Anterior cingulate cortex (tissue), 58 donors: ENCODE results near the gene HDAC9.
"Not testable (repeated sequence)": the region's sequence is repeated elsewhere in the genome, so short reads cannot be mapped to it uniquely, and the experiment has no call there.

Source experiments
- DNase-seq, 58 donors: peaks; one replicate each; lab custom pipeline; 2025; lab: John Stamatoyannopoulos, UW

The HDAC9 gene

DNA sequence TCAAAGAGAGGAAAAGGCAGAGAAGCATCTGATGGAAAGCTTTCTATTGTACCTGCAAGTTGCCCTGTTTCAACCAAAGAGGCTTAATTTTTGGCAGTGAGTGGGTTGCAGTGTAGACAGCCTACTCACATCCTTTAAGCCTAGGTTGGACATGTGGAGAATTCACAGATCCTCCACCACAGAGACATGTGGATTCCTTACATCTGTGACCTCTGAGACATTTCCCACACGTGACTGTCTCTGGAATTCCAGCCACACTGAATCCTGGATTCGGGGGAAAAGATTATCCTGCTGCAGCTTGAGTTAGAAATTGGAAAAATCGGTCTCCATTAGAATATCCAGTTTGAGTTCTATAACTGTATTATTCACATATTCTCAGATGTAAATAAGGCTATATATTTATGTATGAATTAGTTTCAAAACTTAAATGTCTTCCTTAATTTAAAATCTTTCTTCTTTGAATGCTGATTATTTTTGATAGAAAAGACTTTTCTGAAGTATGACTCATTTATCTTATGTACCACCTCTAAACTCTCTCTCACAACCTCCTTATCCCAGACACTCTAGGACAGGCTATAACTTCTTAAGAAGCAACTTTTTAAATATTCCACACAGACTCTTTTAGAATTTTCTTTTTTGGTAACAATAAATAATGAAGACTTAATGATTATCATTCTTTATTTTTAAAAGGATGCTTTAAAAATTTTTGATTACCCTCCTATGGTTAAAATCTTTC lies 498.6 kb downstream of the HDAC9 start:
- no peak for DNase-seq

DNA sequence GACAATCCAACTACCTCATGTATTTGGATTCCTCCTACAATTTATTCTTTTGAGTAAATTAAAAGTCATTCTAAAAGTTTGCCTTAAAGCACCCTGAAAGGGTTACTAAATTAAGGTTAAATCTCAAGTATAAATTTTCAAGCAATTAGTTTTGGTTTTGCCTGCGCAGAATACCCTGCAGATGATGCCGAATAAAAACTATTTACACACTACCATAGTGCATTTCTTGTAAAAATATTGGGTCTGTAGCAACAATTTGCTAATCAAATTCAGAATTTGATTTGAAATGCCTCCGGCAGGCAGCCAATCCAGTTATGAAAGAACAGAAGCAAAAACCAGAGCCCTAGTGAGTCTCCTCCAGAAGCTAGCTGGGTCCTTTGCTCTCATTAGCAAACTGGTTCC lies 499.7 kb downstream of the HDAC9 start:
- no peak for DNase-seq

GRCh38 chr7:18995811-18996426 lies 500.4 kb downstream of the HDAC9 start:
- DNase-seq = no peak

- no peak for DNase-seq
Observed at GRCh38 chr7:18996583-18996982, 501.0 kb downstream of the HDAC9 start.

- DNase-seq = no peak
Observed at GRCh38 chr7:18997477-18998150, 502.1 kb downstream of the HDAC9 start.

GRCh38 chr7:19000410-19000809 lies 504.9 kb downstream of the HDAC9 start:
- DNase-seq = no peak

DNA sequence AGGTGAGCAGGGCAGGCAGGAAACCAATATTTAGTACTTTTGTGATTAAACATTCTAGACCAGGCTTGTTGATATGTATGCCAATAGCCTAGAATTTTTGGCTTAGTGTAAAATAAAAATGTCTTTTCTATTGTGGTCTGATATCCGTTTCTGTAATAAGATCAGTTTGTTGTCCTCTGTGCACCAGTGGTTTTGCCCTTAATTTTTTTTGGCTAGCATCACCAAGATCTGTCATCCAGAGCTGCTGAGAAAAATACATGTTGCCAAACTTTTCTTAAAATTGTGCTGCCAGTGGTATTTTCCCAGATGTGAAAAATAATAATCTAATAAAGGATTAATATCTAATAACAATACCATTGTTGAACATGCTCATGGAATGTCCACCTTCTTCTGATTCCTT lies 506.3 kb downstream of the HDAC9 start:
- DNase-seq = no peak

- DNase-seq = no peak
Observed at GRCh38 chr7:19009241-19009935, 513.8 kb downstream of the HDAC9 start.

DNA sequence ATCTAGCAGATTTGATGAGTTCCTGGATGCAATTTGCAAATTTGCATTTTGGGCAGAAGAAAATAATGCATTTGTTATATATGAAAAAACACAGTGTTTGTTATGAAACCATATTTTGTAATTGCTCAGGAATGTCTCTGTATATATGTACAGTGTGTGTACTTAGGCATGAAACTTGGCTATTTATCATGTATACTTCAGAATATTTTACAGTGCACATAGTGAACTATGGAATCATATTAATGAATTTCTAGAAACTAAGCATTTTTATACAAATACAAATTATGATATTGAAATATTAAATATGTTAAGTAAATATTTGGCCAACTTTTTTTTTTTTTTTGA lies 514.4 kb downstream of the HDAC9 start:
- no peak for DNase-seq

GRCh38 chr7:19011212-19011611 lies 515.7 kb downstream of the HDAC9 start:
- no peak for DNase-seq

- DNase-seq = no peak
Observed at GRCh38 chr7:19015098-19015497, 519.5 kb downstream of the HDAC9 start.

DNA sequence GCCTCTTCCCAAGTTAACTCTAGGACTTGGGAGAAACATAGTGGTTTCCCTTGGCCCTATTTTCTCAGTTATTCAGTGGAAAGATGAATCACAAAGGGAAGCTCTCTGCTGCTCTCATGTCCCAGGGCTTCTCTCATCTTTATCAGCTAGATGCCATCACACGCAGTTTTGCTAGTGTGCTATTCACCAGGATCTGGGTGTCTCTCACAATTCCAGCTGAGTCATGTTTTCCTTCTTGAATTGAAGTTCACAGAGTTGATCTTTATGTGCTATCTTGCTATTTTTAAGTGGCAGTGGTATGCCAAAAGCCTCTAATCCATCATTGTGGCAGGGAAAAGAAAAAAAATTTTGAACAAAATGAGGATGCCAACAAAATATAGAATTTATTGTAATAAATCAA lies 520.6 kb downstream of the HDAC9 start:
- DNase-seq = no peak

DNA sequence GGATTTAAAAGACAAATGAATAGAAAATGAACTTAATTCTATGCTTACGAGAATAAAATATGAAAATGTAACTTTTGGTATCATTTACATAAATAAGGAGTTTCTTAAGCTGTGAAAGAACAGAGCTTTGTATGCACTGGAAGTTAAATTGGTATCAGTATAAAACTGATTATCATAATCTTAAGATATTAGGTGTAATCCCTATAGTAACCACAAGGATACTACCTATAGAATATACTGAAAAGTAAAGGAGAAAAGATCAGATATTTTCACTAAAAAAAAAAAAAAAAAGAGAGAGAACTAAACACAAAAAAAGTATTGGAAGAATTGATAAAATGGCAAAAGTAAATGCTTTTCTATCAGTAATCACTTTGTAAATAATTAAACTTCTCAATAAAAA lies 521.8 kb downstream of the HDAC9 start:
- no peak for DNase-seq

GRCh38 chr7:19020062-19020461 lies 524.5 kb downstream of the HDAC9 start:
- DNase-seq = no peak

DNA sequence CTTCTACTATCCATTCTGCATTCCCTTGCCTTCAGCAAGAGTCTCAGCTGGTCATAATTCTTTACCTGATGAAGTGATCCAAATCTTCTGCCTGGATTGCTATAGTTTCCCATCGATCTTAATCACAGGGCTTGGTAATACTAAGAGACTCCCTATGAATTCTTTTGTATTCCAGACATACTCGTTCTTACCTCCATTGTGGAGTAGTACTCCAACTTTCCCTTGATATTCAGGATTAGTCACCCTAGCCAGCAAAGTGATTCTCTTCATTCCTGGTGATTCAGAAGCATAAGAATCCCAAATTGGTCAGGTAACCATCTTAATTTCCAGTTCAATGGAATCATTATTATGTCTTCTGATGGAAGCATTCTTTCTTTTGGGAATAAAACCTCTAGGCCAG lies 525.2 kb downstream of the HDAC9 start:
- no peak for DNase-seq

GRCh38 chr7:19023477-19023876 lies 527.9 kb downstream of the HDAC9 start:
- DNase-seq = no peak

DNA sequence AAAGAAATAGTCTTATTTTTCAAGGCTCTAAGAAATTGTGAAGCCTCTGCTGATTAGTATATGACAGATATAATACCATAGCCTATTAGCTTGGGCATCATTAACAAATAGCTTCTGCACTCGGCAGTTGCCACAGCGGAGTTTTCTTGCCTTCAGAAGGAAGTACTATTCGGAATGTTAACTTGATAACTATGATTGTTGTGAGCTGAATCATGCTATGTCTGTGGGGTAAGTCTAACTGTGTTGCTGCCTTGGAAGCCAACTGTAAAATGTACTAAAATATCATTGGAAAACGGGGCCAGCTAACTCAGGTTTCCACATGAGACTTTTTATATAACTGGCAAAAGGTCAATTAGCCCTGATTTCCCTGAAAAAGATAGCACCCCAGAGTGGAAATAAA lies 528.7 kb downstream of the HDAC9 start:
- DNase-seq = no peak

DNA sequence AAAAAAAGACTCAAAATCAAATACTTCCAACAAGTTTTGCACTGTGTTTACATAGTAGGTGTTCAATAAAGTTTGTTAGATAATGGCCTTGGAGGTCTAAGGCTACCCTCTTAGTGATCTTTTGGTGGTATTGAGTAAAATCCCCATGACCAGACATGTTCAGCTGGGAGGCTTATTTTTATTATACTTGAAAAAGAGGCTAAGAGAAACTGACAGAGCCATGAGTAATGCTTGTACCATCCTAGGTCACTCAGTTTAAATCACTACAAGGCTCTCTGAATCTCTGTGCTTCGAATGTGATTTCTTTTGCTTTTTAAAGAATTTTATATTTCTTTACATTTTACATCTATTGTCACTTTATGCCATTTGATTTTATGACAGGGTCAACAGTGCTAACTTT lies 531.3 kb downstream of the HDAC9 start:
- DNase-seq = no peak

- no peak for DNase-seq
Observed at GRCh38 chr7:19030281-19030680, 534.7 kb downstream of the HDAC9 start.

DNA sequence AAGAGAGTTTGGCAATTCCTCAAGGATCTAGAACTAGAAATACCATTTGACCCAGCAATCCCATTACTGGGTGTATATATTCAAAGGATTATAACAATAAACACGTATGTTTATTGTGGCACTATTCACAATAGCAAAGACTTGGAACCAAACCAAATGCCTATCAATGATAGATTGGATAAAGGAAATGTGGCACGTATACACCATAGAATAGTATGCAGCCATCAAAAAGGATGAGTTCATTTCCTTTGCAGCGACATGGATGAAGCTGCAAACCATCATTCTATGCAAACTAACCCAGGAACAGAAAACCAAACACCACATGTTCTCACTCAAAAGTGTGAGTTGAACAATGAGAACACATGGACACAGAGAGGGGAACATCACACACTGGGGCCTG lies 537.4 kb downstream of the HDAC9 start:
- DNase-seq = not testable (repeated sequence)

DNA sequence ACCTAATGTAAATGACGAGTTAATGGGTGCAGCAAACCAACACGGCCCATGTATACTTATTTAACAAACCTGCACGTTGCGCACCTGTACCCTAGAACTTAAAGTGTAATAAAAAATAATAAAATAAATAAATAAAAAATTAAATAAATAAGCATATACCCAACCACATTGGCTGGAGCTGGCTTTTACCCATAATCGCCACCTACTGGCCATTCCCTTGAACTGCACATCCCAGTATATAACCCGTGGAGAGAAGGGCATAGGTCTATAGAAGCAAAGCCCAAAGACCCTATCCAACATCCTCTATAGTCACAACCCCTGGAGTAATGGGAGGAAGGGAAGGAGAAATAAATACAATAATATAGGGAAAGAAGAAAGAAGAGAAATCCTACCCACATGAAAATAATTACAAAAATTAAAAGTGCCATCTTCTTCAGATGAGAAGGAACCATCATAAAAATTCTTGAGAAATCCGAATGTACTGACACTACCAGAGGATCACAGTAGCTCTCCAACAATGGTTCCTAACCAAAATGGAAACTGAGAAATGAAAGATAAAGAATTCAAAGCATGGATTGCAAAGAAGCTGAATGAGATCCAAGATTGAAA lies 556.3 kb downstream of the HDAC9 start:
- no peak for DNase-seq
